Measurements from ENCODE around the gene PCDH9. TPM values are rescaled to one million over a fixed set of nuclear protein-coding genes. Genes with fewer than 3 reads are reported as not detected.

The PCDH9 gene
- total and polyA plus RNA-seq, 10 donors: 0.24 to 8.1 (median 3.8) TPM

GRCh38 chr13:66556306-66556705 lies 673.8 kb downstream of the PCDH9 start:
- Histone ChIP-seq H3K9me3 (no peaks in the 10 kb centered on the region), H3K27ac (no peak overlapping the region), H3K4me1 (no peaks in the 10 kb centered on the region), H3K4me3 (no peak overlapping the region), H3K27me3 (replicated peaks in 1 of 7) (no peaks in the 10 kb centered on the region), H3K36me3 (no peaks in the 10 kb centered on the region)
- DNase-seq: no peak
- intact Hi-C loops (cut with DNase I; ENCODE audit: low total_unique reads): no loop called here
- no peak for TF ChIP-seq CTCF (IDR thresholded peaks at IDR 0.05 in 8 of 11, conservative IDR thresholded peaks at IDR 0.05 in 3 of 11)
- TF ChIP-seq POLR2A (IDR thresholded peaks at IDR 0.05): no peak
- no peak for TF ChIP-seq POLR2AphosphoS5 (IDR thresholded peaks at IDR 0.05)

GRCh38 chr13:66553391-66553790 lies 676.7 kb downstream of the PCDH9 start:
- intact Hi-C loops (cut with DNase I; ENCODE audit: low total_unique reads): no loop called here
- no peaks in the 10 kb centered on the region for H3K27me3 ChIP-seq (replicated peaks in 1 of 7)
- no peaks in the 10 kb centered on the region for H3K36me3 ChIP-seq
- no peak overlapping the region for H3K27ac ChIP-seq
- H3K9me3 ChIP-seq: no peaks in the 10 kb centered on the region
- no peak overlapping the region for H3K4me3 ChIP-seq
- H3K4me1 ChIP-seq: no peaks in the 10 kb centered on the region
- no peak for DNase-seq
- WGBS, 5 donors: 79 to 97% (median 85%) methylated on average over 2 of the region's 2 CpGs
- TF ChIP-seq POLR2A (IDR thresholded peaks at IDR 0.05) (no peak), POLR2AphosphoS5 (IDR thresholded peaks at IDR 0.05) (no peak), CTCF (IDR thresholded peaks at IDR 0.05 in 8 of 11, conservative IDR thresholded peaks at IDR 0.05 in 3 of 11) (no peak)

- Histone ChIP-seq H3K27ac (no peak overlapping the region), H3K4me1 (no peaks in the 10 kb centered on the region), H3K36me3 (no peaks in the 10 kb centered on the region), H3K9me3 (no peaks in the 10 kb centered on the region), H3K4me3 (no peak overlapping the region), H3K27me3 (replicated peaks in 1 of 7) (no peaks in the 10 kb centered on the region)
- no peak for TF ChIP-seq POLR2AphosphoS5 (IDR thresholded peaks at IDR 0.05)
- TF ChIP-seq CTCF (IDR thresholded peaks at IDR 0.05 in 8 of 11, conservative IDR thresholded peaks at IDR 0.05 in 3 of 11): no peak
- TF ChIP-seq POLR2A (IDR thresholded peaks at IDR 0.05): no peak
- DNase-seq: no peak
- WGBS, 5 donors: 64 to 77% (median 69%) methylated on average over 4 of the region's 4 CpGs
- intact Hi-C loops (cut with DNase I; ENCODE audit: low total_unique reads): no loop called here
Measured at GRCh38 chr13:66551128-66551527, 679.0 kb downstream of the PCDH9 start.

- Histone ChIP-seq H3K4me3 (no peak overlapping the region), H3K27me3 (replicated peaks in 1 of 7) (no peaks in the 10 kb centered on the region), H3K4me1 (no peaks in the 10 kb centered on the region), H3K27ac (no peak overlapping the region), H3K9me3 (no peaks in the 10 kb centered on the region), H3K36me3 (no peaks in the 10 kb centered on the region)
- TF ChIP-seq POLR2AphosphoS5 (IDR thresholded peaks at IDR 0.05) (no peak), CTCF (IDR thresholded peaks at IDR 0.05 in 8 of 11, conservative IDR thresholded peaks at IDR 0.05 in 3 of 11) (no peak), POLR2A (IDR thresholded peaks at IDR 0.05) (no peak)
- no peak for DNase-seq
- intact Hi-C loops (cut with DNase I; ENCODE audit: low total_unique reads): no loop called here
- 91 to 96% (median 92%) methylated on average over 4 of the region's 4 CpGs for WGBS, 5 donors
Measured at GRCh38 chr13:66547685-66548084, 682.5 kb downstream of the PCDH9 start.
